Parathyroid adenoma (tissue), 2 donors: Measurements from ENCODE around the gene DDOST.

Experiments
- H2AFZ ChIP-seq: fragments of 300-600 bp; sonication (generic); one replicate; pipeline ENCODE4 v1.7.0; 2017; ENCODE audit warnings: antibody characterized with exemption, mild to moderate bottlenecking
- H3K27ac ChIP-seq: fragments of 300-600 bp; sonication (generic); one replicate; pipeline ENCODE4 v1.7.0; 2017
- H3K27me3 ChIP-seq: fragments of 300-600 bp; sonication (generic); one replicate; pipeline ENCODE4 v1.7.0; 2017; ENCODE audit warnings: low read length; ENCODE audit not compliant: control insufficient read depth, insufficient read depth
- H3K36me3 ChIP-seq: fragments of 300-600 bp; sonication (generic); one replicate; pipeline ENCODE4 v1.7.0; 2017; ENCODE audit warnings: low read length; ENCODE audit not compliant: control insufficient read depth, insufficient read depth
- H3K4me1 ChIP-seq: fragments of 300-600 bp; sonication (generic); one replicate; pipeline ENCODE4 v1.7.0; 2017; ENCODE audit warnings: control low read depth
- H3K4me2 ChIP-seq: fragments of 300-600 bp; sonication (generic); one replicate; pipeline ENCODE4 v1.7.0; 2017; ENCODE audit warnings: low read length
- H3K4me3 ChIP-seq: fragments of 300-600 bp; sonication (generic); one replicate; pipeline ENCODE4 v1.7.0; 2017; ENCODE audit warnings: low read depth, low read length
- H3K79me2 ChIP-seq: fragments of 300-600 bp; sonication (generic); one replicate; pipeline ENCODE4 v1.7.0; 2017; ENCODE audit warnings: control low read depth
- H3K9ac ChIP-seq: fragments of 300-600 bp; sonication (generic); one replicate; pipeline ENCODE4 v1.7.0; 2017; ENCODE audit warnings: mild to moderate bottlenecking
- H3K9me3 ChIP-seq: fragments of 300-600 bp; sonication (generic); one replicate; pipeline ENCODE4 v1.7.0; 2017; ENCODE audit warnings: low read length; ENCODE audit not compliant: control insufficient read depth
- TF ChIP-seq, protein P1 (sequence below): fragments of 300-600 bp; sonication (generic); IDR thresholded peaks from one replicate; pipeline ENCODE4 v1.7.0; 2017; ENCODE audit warnings: antibody characterized with exemption, mild to moderate bottlenecking
- donor health status: primary hyperparathyroidism.

The DDOST gene

DNA sequence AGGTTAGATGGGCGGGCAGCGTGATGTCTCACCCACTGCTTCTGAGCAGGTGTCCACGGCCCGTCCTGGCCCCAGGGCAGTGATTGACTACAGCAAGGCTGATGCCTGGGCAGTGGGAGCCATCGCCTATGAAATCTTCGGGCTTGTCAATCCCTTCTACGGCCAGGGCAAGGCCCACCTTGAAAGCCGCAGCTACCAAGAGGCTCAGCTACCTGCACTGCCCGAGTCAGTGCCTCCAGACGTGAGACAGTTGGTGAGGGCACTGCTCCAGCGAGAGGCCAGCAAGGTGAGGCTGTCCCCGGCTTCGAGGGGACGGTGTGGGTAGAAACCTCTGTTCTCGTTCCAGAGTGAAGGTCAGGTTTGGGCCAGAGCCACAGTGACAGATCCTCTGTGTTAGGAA, 12.2 kb downstream of the DDOST start:
- Histone ChIP-seq H3K27me3 (no peaks in the 10 kb centered on the region), H3K4me1 (no peaks in the 10 kb centered on the region), H3K36me3 (no peaks in the 10 kb centered on the region), H3K9me3 (no peaks in the 10 kb centered on the region), H3K4me2 (no peak overlapping the region), H3K79me2 (no peaks in the 10 kb centered on the region), H3K9ac (no peak overlapping the region), H3K4me3 (no peak overlapping the region), H2AFZ (no peak overlapping the region), H3K27ac (no peak overlapping the region)
- TF ChIP-seq, protein P1, sequence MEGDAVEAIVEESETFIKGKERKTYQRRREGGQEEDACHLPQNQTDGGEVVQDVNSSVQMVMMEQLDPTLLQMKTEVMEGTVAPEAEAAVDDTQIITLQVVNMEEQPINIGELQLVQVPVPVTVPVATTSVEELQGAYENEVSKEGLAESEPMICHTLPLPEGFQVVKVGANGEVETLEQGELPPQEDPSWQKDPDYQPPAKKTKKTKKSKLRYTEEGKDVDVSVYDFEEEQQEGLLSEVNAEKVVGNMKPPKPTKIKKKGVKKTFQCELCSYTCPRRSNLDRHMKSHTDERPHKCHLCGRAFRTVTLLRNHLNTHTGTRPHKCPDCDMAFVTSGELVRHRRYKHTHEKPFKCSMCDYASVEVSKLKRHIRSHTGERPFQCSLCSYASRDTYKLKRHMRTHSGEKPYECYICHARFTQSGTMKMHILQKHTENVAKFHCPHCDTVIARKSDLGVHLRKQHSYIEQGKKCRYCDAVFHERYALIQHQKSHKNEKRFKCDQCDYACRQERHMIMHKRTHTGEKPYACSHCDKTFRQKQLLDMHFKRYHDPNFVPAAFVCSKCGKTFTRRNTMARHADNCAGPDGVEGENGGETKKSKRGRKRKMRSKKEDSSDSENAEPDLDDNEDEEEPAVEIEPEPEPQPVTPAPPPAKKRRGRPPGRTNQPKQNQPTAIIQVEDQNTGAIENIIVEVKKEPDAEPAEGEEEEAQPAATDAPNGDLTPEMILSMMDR = no peak

DNA sequence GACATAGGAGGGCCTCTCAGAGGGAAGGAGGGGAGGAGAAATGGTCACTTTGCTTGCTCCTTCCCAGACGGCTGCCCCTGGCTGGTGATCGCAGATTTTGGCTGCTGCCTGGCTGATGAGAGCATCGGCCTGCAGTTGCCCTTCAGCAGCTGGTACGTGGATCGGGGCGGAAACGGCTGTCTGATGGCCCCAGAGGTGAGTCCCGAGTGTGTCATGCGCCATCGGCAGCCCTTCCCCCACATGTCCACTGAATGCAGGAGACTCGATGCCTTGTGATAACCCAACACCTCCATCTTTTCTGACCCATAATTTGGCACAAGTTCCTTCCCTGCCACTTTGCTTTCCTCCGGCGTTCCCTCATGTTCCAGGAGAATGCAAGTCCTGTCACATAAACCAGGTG, 12.7 kb downstream of the DDOST start:
- H3K79me2 ChIP-seq = no peaks in the 10 kb centered on the region
- no peak overlapping the region for H3K4me2 ChIP-seq
- H3K36me3 ChIP-seq = no peaks in the 10 kb centered on the region
- H3K4me3 ChIP-seq = no peak overlapping the region
- H3K4me1 ChIP-seq = no peaks in the 10 kb centered on the region
- H3K27me3 ChIP-seq = no peaks in the 10 kb centered on the region
- H3K9ac ChIP-seq = no peak overlapping the region
- no peak overlapping the region for H3K27ac ChIP-seq
- H3K9me3 ChIP-seq = no peaks in the 10 kb centered on the region
- TF ChIP-seq, protein P1 = no peak
- no peak overlapping the region for H2AFZ ChIP-seq

DNA sequence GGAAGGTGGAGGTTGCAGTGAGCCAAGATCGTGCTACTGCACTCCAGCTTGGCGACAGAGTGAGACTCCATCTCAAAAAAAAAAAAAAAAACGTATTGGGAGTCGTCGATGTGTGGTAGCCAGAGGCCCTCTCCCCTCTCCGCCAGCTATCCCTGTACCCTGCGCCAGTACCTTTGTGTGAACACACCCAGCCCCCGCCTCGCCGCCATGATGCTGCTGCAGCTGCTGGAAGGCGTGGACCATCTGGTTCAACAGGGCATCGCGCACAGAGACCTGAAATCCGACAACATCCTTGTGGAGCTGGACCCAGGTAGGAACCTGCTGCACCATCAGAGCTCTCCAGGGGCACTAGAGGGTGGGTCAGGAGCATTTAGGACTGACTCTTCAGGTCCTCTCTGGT, 15.8 kb downstream of the DDOST start:
- Histone ChIP-seq H3K27me3 (no peaks in the 10 kb centered on the region), H2AFZ (no peak overlapping the region), H3K79me2 (no peaks in the 10 kb centered on the region), H3K9me3 (no peaks in the 10 kb centered on the region), H3K4me2 (no peak overlapping the region), H3K36me3 (no peaks in the 10 kb centered on the region), H3K27ac (no peak overlapping the region), H3K4me1 (no peaks in the 10 kb centered on the region), H3K4me3 (no peak overlapping the region), H3K9ac (no peak overlapping the region)
- TF ChIP-seq, protein P1 = no peak

DNA sequence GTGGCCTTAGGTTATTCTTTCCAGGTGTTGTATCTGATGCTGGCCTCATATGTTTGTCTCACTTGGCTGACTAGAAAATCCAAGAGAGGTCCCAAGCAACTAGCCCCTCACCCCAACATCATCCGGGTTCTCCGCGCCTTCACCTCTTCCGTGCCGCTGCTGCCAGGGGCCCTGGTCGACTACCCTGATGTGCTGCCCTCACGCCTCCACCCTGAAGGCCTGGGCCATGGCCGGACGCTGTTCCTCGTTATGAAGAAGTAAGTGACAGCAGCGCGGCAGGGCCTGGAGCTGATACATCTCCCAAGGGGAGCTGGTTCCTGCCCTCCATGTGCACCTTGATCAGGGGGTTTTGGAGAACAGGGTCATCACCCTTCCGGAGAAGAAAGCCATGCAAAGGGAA, 16.8 kb downstream of the DDOST start:
- no peaks in the 10 kb centered on the region for H3K27me3 ChIP-seq
- TF ChIP-seq, protein P1 = no peak
- no peaks in the 10 kb centered on the region for H3K79me2 ChIP-seq
- no peak overlapping the region for H3K4me2 ChIP-seq
- no peak overlapping the region for H3K4me3 ChIP-seq
- H3K4me1 ChIP-seq = no peaks in the 10 kb centered on the region
- H3K27ac ChIP-seq = no peak overlapping the region
- H3K9me3 ChIP-seq = no peaks in the 10 kb centered on the region
- no peak overlapping the region for H2AFZ ChIP-seq
- H3K36me3 ChIP-seq = no peaks in the 10 kb centered on the region
- H3K9ac ChIP-seq = no peak overlapping the region

DNA sequence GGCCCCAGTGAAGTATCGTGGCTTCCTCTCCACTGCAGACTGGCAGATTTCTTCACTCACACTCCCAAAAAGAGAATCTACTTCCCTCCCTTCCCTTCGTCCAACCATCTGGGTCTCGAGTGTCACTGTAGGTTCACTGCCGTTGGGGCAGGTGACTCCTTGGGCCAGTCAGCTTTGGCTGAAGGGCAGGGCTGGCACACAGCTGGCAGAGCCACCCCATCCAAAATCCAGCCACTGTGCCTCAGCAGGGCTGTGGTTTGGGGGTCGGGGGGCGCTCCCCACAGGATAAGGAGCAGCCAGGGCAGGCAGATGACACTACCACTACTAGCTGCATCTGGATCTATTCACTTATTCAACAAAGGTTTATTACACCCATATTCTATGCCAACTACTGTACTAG, 18.1 kb downstream of the DDOST start:
- H3K27me3 ChIP-seq = no peaks in the 10 kb centered on the region
- H3K9ac ChIP-seq = no peak overlapping the region
- H3K9me3 ChIP-seq = no peaks in the 10 kb centered on the region
- H3K4me2 ChIP-seq = no peak overlapping the region
- H3K79me2 ChIP-seq = no peaks in the 10 kb centered on the region
- no peak overlapping the region for H3K4me3 ChIP-seq
- H3K4me1 ChIP-seq = no peaks in the 10 kb centered on the region
- TF ChIP-seq, protein P1 = no peak
- no peak overlapping the region for H2AFZ ChIP-seq
- no peak overlapping the region for H3K27ac ChIP-seq
- H3K36me3 ChIP-seq = no peaks in the 10 kb centered on the region
